ENCODE results near the gene RAPSN. TPM values are rescaled to one million over a fixed set of nuclear protein-coding genes. Genes with fewer than 3 reads are reported as not detected.

RAPSN gene
- total and polyA plus RNA-seq, 2 donors (not counting 3 experiments of a cell fraction or from before 2014, with no cell fraction given) = 0.18 to 1.6 TPM

DNA sequence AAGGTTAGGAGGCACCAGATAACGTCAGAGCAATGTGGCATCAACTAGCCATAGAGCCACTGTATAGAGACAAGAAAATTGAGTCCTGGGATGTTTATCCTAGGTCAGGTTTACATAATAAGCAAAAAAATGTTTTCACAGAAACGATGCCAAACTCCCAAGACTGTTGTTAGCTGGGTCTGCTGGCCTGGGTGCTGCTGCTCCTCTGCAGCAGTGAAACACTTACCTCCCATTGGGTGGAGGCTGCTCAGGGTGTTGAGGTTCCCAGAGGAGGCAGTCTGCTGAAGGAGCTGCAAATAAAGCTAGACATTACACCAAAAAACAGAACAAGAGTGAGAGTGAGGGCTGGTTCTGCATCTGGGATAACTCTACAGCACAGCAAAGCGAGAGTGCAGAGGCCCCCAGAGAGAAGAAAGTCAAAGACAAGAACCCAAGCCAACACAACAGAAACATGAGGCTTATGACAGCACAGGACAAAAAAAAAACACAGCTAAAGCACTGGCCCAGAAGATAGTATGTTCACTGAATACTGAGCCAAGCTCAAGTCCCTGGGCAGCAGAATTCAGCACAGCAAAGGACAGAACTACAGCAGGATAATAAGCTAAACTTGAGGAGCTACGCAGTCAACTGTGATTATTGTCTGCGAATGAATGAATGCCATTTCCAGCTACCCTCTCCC is 29.9 kb upstream of the RAPSN start:
- no peak for FAIRE-seq
- TF ChIP-seq JUN (IDR thresholded peaks at IDR 0.05; ENCODE audit: borderline replicate concordance, insufficient read depth, insufficient read length, low read depth) (no peak), MYC (IDR thresholded peaks at IDR 0.05; ENCODE audit: low read depth, low read length) (no peak)
- no peak overlapping the region for H3K9ac ChIP-seq (replicated peaks; ENCODE audit: extremely low read depth, insufficient read depth, low read length)
- no peaks in the 10 kb centered on the region for H3K27me3 ChIP-seq (ENCODE audit: control insufficient read depth in 2 of 2, insufficient read depth in 2 of 2, low read length in 2 of 2)
- peaks cover 3% of the 10 kb centered on the region for H3K79me2 ChIP-seq (ENCODE audit: control insufficient read depth, insufficient read depth, low read length)
- no peaks in the 10 kb centered on the region for H3K9me1 ChIP-seq (replicated peaks; ENCODE audit: control insufficient read depth, extremely low read depth, insufficient read depth, low read length)
- no peak overlapping the region for H3K27ac ChIP-seq (ENCODE audit: insufficient read depth, low read depth, low read length)
- no TSS peak for BruUV-seq (replicated peaks)
- peaks cover 23% of the 10 kb centered on the region for H3K4me1 ChIP-seq (ENCODE audit: control insufficient read depth, extremely low read depth, insufficient read depth, low read length)
- ChIA-PET CTCF (interaction anchor here (0.8 to 1.9 kb wide), 6 partner anchors 9 to 75 kb away, joined by 3 to 8 read pairs (median 6); no protein-coding TSS in a partner anchor), POLR2A (no interaction called here)
- dilution Hi-C loops (cut with MboI; ENCODE audit: extremely low pct_ligation_motif_present, low sequenced_read_pairs) = no loop called here
- H3K4me3 ChIP-seq (replicated peaks in 1 of 3; ENCODE audit: insufficient read depth in 1 of 3, low read depth in 1 of 3, low read length in 3 of 3) = no peak overlapping the region
- intact Hi-C loops (cut with micrococcal nuclease) = no loop called here
- peaks cover 22 to 41% of the 10 kb centered on the region in 2 experiments for H3K36me3 ChIP-seq (ENCODE audit: control insufficient read depth in 2 of 2, extremely low read depth in 1 of 2, insufficient read depth in 2 of 2, low read length in 2 of 2)
- no peak overlapping the region for H3K4me2 ChIP-seq (ENCODE audit: insufficient read depth, low read length)
- H2AFZ ChIP-seq (ENCODE audit: low read depth, low read length) = no peak overlapping the region
- H4K20me1 ChIP-seq (replicated peaks; ENCODE audit: control insufficient read depth, extremely low read depth, insufficient read depth, low read length) = no peaks in the 10 kb centered on the region
- H3K9me3 ChIP-seq (replicated peaks; ENCODE audit: control insufficient read depth, insufficient read depth, low read length) = no peaks in the 10 kb centered on the region
- no peak for DNase-seq (ENCODE audit: low read depth, low spot score)

DNA sequence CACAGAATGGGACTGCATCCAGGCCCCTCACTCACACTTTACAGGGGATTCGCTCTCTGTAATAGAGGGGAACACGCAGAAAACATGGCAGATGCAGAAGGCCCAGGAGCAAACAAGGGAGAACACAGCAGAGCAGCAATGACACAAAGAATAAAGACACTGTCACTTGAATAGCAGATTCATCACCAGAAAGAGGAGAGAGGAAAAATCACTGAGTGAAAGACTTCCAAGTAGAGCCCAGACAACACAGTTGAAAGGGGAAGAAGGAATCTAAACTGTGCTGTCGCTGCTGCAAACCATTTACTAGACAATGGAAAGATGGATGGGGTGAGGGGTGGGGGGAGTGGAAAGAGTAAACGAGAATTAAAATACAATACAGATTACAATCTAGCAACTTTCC is 28.8 kb upstream of the RAPSN start:
- Histone ChIP-seq H3K79me2 (ENCODE audit: control insufficient read depth, insufficient read depth, low read length) (peaks cover 3% of the 10 kb centered on the region), H3K36me3 (ENCODE audit: control insufficient read depth in 2 of 2, extremely low read depth in 1 of 2, insufficient read depth in 2 of 2, low read length in 2 of 2) (peaks cover 24 to 38% of the 10 kb centered on the region in 2 experiments), H3K27me3 (ENCODE audit: control insufficient read depth in 2 of 2, insufficient read depth in 2 of 2, low read length in 2 of 2) (no peaks in the 10 kb centered on the region), H3K4me1 (ENCODE audit: control insufficient read depth, extremely low read depth, insufficient read depth, low read length) (peaks cover 23% of the 10 kb centered on the region), H3K9me1 (replicated peaks; ENCODE audit: control insufficient read depth, extremely low read depth, insufficient read depth, low read length) (no peaks in the 10 kb centered on the region), H2AFZ (ENCODE audit: low read depth, low read length) (no peak overlapping the region), H3K9ac (replicated peaks; ENCODE audit: extremely low read depth, insufficient read depth, low read length) (no peak overlapping the region), H3K4me3 (replicated peaks in 1 of 3; ENCODE audit: insufficient read depth in 1 of 3, low read depth in 1 of 3, low read length in 3 of 3) (no peak overlapping the region), H3K4me2 (ENCODE audit: insufficient read depth, low read length) (peak overlapping the region; percentile 50), H4K20me1 (replicated peaks; ENCODE audit: control insufficient read depth, extremely low read depth, insufficient read depth, low read length) (no peaks in the 10 kb centered on the region), H3K9me3 (replicated peaks; ENCODE audit: control insufficient read depth, insufficient read depth, low read length) (no peaks in the 10 kb centered on the region), H3K27ac (ENCODE audit: insufficient read depth, low read depth, low read length) (peak overlapping the region; percentile 9)
- no TSS peak for BruUV-seq (replicated peaks)
- DNase-seq (ENCODE audit: low read depth, low spot score) (no peak), FAIRE-seq (no peak)
- no peak for TF ChIP-seq GATA2 (IDR thresholded peaks at IDR 0.05; ENCODE audit: insufficient read depth, insufficient read length, low read depth, low read length)
- TF ChIP-seq, protein P1, sequence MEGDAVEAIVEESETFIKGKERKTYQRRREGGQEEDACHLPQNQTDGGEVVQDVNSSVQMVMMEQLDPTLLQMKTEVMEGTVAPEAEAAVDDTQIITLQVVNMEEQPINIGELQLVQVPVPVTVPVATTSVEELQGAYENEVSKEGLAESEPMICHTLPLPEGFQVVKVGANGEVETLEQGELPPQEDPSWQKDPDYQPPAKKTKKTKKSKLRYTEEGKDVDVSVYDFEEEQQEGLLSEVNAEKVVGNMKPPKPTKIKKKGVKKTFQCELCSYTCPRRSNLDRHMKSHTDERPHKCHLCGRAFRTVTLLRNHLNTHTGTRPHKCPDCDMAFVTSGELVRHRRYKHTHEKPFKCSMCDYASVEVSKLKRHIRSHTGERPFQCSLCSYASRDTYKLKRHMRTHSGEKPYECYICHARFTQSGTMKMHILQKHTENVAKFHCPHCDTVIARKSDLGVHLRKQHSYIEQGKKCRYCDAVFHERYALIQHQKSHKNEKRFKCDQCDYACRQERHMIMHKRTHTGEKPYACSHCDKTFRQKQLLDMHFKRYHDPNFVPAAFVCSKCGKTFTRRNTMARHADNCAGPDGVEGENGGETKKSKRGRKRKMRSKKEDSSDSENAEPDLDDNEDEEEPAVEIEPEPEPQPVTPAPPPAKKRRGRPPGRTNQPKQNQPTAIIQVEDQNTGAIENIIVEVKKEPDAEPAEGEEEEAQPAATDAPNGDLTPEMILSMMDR (IDR thresholded peaks at IDR 0.05; ENCODE audit: extremely low read depth in 1 of 2, insufficient read depth in 1 of 2, low read depth in 1 of 2, low read length in 2 of 2) = no peak
- TF ChIP-seq FOS (IDR thresholded peaks at IDR 0.05; ENCODE audit: borderline replicate concordance, insufficient read depth, low read length) = no peak
- TF ChIP-seq MYC (IDR thresholded peaks at IDR 0.05; ENCODE audit: low read depth, low read length) = no peak
- TF ChIP-seq EZH2 (IDR thresholded peaks at IDR 0.05; ENCODE audit: borderline replicate concordance, low read depth, low read length, severe bottlenecking) = no peak
- TF ChIP-seq POLR2A (IDR thresholded peaks at IDR 0.05; ENCODE audit: low read depth, low read length) = no peak
- TF ChIP-seq JUN (IDR thresholded peaks at IDR 0.05; ENCODE audit: borderline replicate concordance, insufficient read depth, insufficient read length, low read depth) = no peak
- TF ChIP-seq POLR2AphosphoS5 (IDR thresholded peaks at IDR 0.05; ENCODE audit: insufficient read depth, low read depth, low read length) = no peak
- TF ChIP-seq, protein P2, sequence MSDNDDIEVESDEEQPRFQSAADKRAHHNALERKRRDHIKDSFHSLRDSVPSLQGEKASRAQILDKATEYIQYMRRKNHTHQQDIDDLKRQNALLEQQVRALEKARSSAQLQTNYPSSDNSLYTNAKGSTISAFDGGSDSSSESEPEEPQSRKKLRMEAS (IDR thresholded peaks at IDR 0.05; ENCODE audit: insufficient read depth, insufficient read length) = no peak
- dilution Hi-C loops (cut with MboI; ENCODE audit: extremely low pct_ligation_motif_present, low sequenced_read_pairs) = no loop called here
- intact Hi-C loops (cut with micrococcal nuclease) = no loop called here
- ChIA-PET POLR2A (no interaction called here), CTCF (interaction anchor here (0.8 to 1.6 kb wide), 2 partner anchors 12 to 63 kb away, joined by 3 to 6 read pairs; no protein-coding TSS in a partner anchor)

Data from endothelial cell of umbilical vein (primary cell).